HG02943 (cell line): ENCODE results near the gene NKRF.
"Not testable (repeated sequence)": the region's sequence is repeated elsewhere in the genome, so short reads cannot be mapped to it uniquely, and the experiment has no call there.

Experiments
- ATAC-seq: cut with Tn5 transposase; IDR thresholded peaks from one replicate; pipeline ENCODE4 v1.9.1; 2021; ENCODE audit warnings: mild to moderate bottlenecking, low read depth, moderate library complexity; ENCODE audit not compliant: unreplicated experiment

The NKRF gene

GRCh38 chrX:119606280-119607017 lies at the start of gene NKRF:
NKRF (minus strand) TSS chrX:119606424.
- peak; percentile 78 for ATAC-seq

GRCh38 chrX:119655125-119655524 lies 48.9 kb upstream of the NKRF start:
- ATAC-seq = no peak

- ATAC-seq = no peak
Measured at GRCh38 chrX:119654112-119654531, 47.9 kb upstream of the NKRF start.

DNA sequence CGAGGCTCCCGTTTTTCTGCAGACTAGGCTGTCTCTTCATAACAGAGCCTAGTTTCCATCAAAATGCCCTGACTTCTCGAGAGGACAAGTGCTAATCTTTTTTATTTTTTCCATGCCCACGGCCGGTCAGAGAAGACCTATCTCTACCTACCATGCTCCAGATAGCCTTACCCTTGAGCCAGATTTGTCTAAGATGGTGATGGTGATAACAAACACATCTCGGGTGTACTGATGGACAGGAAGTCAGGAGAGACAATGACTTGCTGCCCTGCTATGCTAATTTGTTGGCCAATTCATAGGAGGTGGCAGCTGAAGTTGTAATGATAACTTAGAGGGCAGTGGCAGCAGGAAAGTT lies 42.2 kb upstream of the NKRF start:
- ATAC-seq = peak; percentile 15

GRCh38 chrX:119647552-119648420 lies 41.6 kb upstream of the NKRF start:
- peak; percentile 93 for ATAC-seq

- ATAC-seq = no peak
Measured at GRCh38 chrX:119647089-119647488, 40.9 kb upstream of the NKRF start.

DNA sequence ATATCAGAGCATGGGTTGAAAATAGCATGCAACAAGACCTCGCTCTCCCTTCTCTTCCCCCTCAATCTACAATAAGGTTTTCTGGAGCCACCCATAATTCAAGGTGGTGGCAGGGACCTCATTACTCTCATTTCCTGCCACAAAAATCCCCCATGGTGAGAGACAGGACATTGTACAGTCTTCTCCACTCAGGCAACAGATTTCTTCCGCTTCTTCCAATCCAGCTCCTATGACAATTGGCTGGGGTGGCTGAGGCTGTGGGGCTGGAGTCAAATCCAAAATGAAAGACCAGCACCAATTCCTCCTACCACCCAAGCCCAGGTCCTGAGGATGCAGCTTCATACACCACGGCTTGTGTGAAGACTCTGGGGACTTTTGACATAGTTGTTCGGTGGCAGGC lies 40.3 kb upstream of the NKRF start:
- no peak for ATAC-seq

- ATAC-seq = no peak
Measured at GRCh38 chrX:119643696-119644095, 37.5 kb upstream of the NKRF start.

DNA sequence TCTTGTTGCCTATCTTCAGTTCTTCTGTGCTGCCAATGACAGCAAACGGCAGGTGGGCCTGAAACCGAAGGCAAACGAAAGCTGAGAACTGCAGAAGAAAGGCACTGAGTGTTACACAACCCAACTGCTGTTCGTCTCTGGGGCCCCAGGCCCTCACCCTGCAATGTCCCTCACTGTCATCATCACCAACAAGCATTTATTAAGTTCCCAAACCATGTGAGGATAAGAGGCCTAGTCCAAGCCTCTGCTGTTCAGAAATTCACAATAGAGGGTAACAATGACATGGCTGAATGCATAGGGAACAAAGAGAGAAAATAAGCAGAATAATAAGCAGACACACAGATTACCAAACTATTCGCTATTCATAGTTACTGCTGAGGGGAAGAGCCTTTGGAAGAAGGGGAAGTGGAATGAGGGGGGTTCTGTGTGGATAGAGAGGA lies 34.5 kb upstream of the NKRF start:
- no peak for ATAC-seq

DNA sequence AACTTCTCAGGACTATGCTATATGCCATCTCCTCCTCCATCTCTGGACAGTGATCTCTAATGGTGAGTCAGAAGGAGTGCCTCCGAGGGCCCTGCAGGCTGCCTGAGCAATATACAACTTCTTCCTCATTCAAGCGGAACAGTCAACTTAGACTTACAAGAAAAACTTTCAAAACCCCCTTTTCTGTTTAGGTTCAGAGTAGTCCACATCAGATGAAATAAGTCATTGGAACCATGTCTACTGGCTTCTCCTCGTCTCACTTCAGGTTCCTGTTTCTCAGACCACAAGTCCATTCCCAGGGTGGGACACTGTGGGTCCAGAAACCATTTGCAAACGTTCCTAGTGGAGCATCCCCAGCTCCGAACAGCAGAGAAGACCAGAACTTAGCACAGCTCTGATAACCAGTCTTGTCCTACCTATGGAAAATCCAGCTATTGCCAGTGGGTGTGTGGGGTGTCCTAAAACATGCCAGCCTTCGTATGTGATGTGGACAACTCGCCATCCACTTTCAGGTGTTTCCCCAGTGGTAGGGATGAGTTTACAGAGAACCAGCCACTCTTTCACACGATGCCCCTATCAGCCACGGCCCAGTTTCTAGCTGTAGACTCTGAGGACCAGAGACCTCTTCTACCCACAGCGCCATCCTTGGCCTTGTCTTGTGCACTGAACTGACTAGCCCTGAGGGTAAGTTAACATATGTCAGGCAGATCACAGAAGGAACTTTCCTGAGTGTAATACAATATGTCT lies 32.7 kb upstream of the NKRF start:
- peak; percentile 51 for ATAC-seq

DNA sequence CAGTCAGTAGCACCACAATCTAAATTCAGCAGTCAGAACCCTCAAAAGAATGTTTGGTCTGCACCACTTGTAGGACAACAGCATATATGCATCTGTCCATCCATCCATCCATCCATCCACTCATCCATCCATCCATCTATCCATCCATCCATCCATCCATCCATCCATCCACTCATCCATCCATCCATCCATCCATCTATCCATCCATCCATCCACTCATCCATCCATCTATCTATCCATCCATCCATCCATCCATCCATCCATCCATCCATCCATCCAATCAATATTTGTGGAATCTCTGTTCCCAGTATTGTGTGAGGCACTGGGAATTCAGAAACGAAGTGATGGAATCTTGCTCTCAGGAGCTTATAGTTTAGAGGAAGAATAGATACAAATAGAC lies 31.2 kb upstream of the NKRF start:
- not testable (repeated sequence) for ATAC-seq

DNA sequence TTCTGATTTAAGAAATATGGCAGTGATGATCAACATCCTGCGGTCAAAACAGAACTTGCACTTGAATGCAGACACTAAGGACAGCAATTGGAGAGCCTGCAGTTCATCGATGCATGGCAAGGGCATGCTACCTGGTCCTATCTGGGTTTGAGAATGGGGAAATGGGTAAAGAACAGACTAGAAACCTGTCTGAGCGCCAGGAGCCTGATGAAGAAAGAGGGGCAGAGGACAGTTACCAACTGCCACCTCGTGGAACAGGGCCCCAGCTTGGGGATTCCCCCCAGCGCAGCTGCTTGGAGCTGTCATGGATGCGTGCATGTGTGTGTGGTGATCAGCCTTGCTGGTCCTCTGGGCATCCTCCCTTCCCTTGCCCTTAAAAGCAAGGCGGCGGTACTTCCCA lies 30.2 kb upstream of the NKRF start:
- ATAC-seq = no peak

- ATAC-seq = no peak
Measured at GRCh38 chrX:119635799-119636198, 29.6 kb upstream of the NKRF start.

- ATAC-seq = no peak
Measured at GRCh38 chrX:119635179-119635578, 29.0 kb upstream of the NKRF start.

DNA sequence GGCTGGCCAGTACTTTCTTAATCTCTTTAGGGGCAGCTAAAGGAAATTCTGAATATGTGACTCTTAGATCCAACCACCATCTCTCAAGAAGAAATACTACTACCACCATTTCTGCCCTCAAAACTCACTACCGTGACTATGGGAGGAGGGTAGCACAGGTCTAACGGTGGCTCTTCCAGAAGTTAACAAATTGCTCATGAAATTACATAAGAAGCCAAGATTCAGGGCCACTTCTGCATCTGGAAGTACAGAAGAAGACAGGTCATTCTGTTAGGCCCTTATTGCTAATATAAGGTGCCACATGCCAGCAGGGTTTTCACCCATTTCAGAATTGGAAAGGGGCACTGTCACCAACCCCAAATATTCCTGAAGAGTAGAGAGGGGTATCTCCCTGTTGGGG lies 19.6 kb upstream of the NKRF start:
- no peak for ATAC-seq

GRCh38 chrX:119624951-119625668 lies 18.9 kb upstream of the NKRF start:
- ATAC-seq = no peak

DNA sequence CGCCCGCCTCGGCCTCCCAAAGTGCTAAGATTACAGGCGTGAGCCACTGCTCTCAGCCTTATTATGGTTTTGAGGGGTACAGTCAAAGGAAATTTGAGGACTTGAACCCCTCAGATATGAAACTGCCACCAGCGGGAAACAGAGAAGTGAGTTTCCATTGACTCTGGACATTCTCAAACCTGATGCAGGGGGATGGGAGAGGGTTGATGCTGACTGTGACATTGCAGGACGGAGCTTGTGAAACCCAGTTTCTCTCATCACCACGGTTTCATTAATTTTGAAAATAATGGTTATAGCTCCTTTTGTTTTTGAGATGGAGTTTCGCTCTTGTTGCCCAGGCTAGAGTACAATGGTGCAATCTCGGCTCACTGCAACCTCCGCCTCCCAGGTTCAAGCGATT lies 18.2 kb upstream of the NKRF start:
- no peak for ATAC-seq

- no peak for ATAC-seq
Measured at GRCh38 chrX:119622356-119623232, 16.4 kb upstream of the NKRF start.

- no peak for ATAC-seq
Measured at GRCh38 chrX:119618439-119618838, 12.2 kb upstream of the NKRF start.
